Ectodermal cell (in vitro differentiated cells): Measurements from ENCODE around the gene UBASH3A.

Source experiments
- H3K27ac ChIP-seq: 2 replicates; pipeline ENCODE4 v1.7.0; 2013; ENCODE audit warnings: mild to moderate bottlenecking, low read depth, low read length; ENCODE audit not compliant: insufficient read depth, poor library complexity, severe bottlenecking
- H3K27me3 ChIP-seq: 2 replicates; pipeline ENCODE4 v1.7.0; 2013; ENCODE audit warnings: mild to moderate bottlenecking, low read length; ENCODE audit not compliant: insufficient read depth, control insufficient read depth, poor library complexity, severe bottlenecking
- H3K36me3 ChIP-seq: one replicate; pipeline ENCODE4 v1.7.0; 2013; ENCODE audit warnings: low read length; ENCODE audit not compliant: control insufficient read depth, insufficient read depth
- H3K4me1 ChIP-seq: one replicate; pipeline ENCODE4 v1.7.0; 2013; ENCODE audit warnings: low read length; ENCODE audit not compliant: control insufficient read depth, insufficient read depth
- H3K4me3 ChIP-seq: 2 replicates; pipeline ENCODE4 v1.7.0; 2013; ENCODE audit warnings: low read depth, low read length, control low read depth; ENCODE audit not compliant: insufficient read depth
- H3K9me3 ChIP-seq: 2 replicates; pipeline ENCODE4 v1.7.0; 2013; ENCODE audit warnings: mild to moderate bottlenecking, low read length, moderate library complexity; ENCODE audit not compliant: control insufficient read depth
- WGBS, 2 experiments: methylation state at CpG; one replicate each; pipeline ENCODE4 v1.1.7; 2013; ENCODE audit warnings: missing lambda C conversion rate in 2 of 2; 5-methylcytosine and 5-hydroxymethylcytosine counted together

Gene UBASH3A

DNA sequence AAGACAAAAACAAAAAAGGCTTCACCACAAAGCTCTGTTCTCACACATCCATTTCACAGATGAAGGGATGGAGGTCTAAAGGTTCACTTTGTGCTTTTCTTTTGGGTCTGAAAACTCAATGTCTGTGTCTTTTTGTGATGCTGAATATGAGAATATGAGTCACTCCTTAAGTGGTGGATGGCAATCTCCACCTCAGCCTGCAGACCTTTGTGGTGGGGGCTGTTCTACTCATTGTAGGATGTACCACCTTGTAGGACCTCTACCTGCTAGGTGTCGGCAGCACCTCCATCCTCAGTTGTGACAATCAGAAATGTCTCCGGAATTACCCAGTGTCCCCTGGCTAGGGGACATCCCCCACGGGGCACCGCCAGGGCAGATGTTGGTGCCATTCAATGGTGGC lies 42.8 kb downstream of the UBASH3A start:
- no peak overlapping the region for H3K27ac ChIP-seq
- 95 to 97% methylated on average over 4 of the region's 4 CpGs for WGBS, 2 experiments

DNA sequence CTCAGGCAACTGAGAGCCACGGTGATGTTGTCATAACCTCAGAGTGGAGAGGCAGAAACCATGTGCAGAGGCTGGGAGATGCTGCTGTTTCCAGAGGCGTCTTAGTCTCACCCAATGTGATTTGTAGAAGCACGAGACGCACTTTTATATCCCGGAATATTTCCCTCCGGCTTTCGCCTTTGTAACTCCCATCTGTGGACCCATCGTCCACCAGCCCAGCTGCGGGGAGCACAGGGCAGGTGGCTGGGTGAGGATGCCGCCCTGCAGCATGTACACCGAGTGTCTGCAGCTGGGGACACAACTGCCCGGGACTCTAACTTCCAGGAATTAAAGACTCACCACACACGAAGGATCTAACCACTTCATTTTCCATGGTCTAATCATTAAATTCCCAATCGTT lies 43.5 kb downstream of the UBASH3A start:
- no peaks in the 10 kb centered on the region for H3K4me1 ChIP-seq
- H3K4me3 ChIP-seq, result no peak overlapping the region
- 90 to 91% methylated on average over 14 of the region's 14 CpGs for WGBS, 2 experiments
- no peaks in the 10 kb centered on the region for H3K36me3 ChIP-seq
- H3K9me3 ChIP-seq, result no peaks in the 10 kb centered on the region
- no peak overlapping the region for H3K27ac ChIP-seq
- no peaks in the 10 kb centered on the region for H3K27me3 ChIP-seq

More for the DNA sequence above, 42.8 kb downstream of the UBASH3A start:
- H3K36me3 ChIP-seq, result no peaks in the 10 kb centered on the region
- no peaks in the 10 kb centered on the region for H3K4me1 ChIP-seq
- H3K4me3 ChIP-seq, result no peak overlapping the region
- H3K9me3 ChIP-seq, result no peaks in the 10 kb centered on the region
- no peaks in the 10 kb centered on the region for H3K27me3 ChIP-seq

DNA sequence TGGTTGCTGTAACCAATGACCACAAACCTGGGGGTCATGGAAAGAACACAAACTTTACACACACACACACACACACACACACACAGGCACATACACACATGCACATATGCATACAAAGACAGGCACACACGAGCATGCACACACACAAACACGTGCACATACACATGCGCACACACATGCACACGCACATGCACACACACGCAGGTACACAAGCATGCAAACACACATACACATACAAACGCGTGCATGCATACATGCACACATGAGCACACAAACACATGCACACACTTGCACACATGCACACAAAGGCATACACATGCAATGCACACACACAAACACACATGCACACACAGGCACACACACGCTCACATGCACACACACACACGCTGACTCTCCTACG lies 44.0 kb downstream of the UBASH3A start:
- WGBS, 2 experiments, result 90 to 92% methylated on average over 10 of the region's 10 CpGs

DNA sequence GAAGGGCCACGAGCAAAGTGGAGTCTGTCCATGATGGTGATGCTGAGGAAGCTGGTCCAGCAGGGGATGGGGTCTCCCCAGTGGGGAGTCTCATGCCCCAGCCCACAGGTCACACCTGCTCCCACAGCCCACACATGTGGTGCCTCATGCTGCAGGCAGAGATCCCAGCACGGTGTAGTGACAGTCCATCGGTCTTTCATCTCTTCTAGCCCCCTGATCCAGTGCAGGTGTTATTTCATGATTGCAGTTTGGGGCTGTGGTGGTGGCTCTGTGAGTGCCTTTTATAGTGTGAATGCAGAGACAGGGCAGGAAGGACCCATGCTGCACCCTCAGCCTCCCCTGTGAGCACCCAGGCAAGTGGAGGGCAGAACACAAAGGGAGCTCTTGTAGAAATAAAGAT lies 45.0 kb downstream of the UBASH3A start:
- WGBS, 2 experiments, result 93 to 94% methylated on average over 3 of the region's 3 CpGs
- H3K36me3 ChIP-seq, result no peaks in the 10 kb centered on the region
- H3K27ac ChIP-seq, result no peak overlapping the region
- H3K27me3 ChIP-seq, result no peaks in the 10 kb centered on the region
- no peaks in the 10 kb centered on the region for H3K4me1 ChIP-seq
- no peak overlapping the region for H3K4me3 ChIP-seq
- H3K9me3 ChIP-seq, result no peaks in the 10 kb centered on the region

More for the DNA sequence above, 44.0 kb downstream of the UBASH3A start:
- Histone ChIP-seq H3K27me3 (no peaks in the 10 kb centered on the region), H3K4me3 (no peak overlapping the region), H3K9me3 (no peaks in the 10 kb centered on the region), H3K27ac (no peak overlapping the region), H3K36me3 (no peaks in the 10 kb centered on the region), H3K4me1 (no peaks in the 10 kb centered on the region)

DNA sequence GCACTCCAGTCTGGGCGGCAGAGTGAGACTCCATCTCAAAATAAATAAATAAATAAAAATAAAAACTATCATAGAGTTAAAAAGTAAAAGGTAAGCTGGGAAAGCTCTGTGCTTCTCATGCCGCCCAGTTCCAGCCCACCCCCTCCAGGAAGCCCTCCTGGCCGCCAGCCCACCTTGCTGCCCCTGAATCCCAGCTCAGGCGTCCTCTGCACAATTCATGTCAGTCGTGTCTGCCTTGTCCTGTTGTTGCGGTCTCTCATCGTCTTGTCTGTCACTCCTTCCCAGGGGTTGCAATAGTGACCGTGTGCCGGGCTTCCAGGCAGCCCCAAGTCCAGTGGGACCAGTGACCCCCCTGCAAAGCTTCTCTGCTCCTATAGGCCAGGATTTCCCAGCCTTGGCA lies 48.2 kb downstream of the UBASH3A start:
- 93 to 94% methylated on average over 8 of the region's 9 CpGs for WGBS, 2 experiments
- Histone ChIP-seq H3K36me3 (no peaks in the 10 kb centered on the region), H3K27ac (no peak overlapping the region), H3K9me3 (no peaks in the 10 kb centered on the region), H3K4me3 (no peak overlapping the region), H3K27me3 (no peaks in the 10 kb centered on the region), H3K4me1 (no peaks in the 10 kb centered on the region)

DNA sequence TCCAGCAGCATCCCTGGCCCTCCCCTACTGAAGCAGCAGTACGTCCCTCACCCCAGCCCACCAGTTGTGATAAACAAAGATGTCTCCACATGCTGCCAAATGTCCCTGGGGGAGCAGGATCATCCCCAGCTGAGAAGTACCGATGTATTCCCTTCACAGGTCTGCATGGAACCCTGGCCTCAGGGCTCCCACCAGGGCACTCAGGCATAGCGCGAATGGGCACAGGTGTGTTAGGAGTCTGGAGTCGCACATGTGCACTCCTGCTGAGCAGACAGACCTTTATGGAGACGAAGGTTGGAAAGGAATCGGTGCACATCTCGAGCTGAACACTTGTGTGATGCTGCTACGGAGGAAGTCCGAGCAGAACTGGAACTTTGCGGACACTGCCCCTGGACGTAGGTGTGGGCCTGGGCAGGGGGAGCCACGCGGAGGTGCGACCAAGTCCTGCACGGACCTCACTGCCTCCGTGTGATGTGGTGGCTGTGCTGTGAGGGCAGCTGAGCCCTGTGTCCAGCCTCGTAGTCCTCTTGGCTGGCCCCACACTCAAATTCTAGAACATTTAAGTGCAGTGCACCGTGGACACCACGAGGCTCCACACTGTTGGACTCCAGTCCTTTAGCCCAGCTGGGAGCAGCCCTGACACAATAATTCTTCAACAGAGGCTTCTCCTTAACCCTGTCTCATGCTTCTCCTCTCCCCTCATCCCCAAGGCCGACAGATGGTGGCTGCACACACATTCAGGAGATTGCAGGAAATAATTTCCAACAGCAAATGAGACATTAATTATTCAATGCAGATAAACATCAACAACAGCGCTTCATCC lies 48.9 kb downstream of the UBASH3A start:
- Histone ChIP-seq H3K9me3 (no peaks in the 10 kb centered on the region), H3K27me3 (no peaks in the 10 kb centered on the region), H3K4me3 (no peak overlapping the region), H3K4me1 (no peaks in the 10 kb centered on the region), H3K36me3 (no peaks in the 10 kb centered on the region), H3K27ac (no peak overlapping the region)
- 92 to 93% methylated on average over 22 of the region's 22 CpGs for WGBS, 2 experiments

DNA sequence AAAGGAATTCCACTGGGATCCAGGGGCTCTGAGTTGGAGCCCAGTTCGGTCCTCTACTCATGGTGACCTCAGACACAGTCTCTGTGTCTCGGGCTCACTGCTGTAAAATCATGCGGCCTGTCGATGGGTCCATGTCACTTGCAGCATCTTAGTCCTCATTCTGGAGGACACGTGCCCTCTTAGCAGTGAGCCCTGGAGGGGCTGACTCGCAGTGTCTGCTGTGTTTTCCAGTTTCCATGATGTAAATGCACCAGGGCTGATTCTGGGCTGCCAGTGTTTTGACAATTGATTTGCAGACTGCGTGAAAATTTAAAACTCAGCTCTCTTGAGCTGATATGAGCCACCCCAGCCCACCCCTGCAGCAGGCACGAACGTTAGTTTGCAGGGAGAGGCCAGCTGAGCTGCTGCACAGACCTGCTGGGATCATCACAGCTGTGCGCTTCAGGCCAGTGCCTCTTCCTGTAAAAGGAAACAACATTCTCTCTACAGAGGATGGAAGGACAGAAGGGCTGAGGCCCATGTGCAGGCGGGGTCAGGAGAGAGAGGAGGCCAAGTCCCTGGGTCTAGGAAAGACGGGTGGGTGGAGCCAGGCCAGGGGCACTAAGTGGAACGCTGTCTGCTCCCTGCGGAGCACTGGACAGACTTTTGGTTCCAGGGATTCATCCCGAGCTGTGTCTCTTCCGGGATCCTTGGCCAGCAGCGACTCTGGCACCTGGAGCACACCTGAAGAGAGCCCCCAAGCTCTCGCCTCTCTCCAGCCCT lies 49.7 kb downstream of the UBASH3A start:
- Histone ChIP-seq H3K36me3 (no peaks in the 10 kb centered on the region), H3K9me3 (no peaks in the 10 kb centered on the region), H3K4me1 (no peaks in the 10 kb centered on the region), H3K27ac (no peak overlapping the region), H3K4me3 (no peak overlapping the region), H3K27me3 (no peaks in the 10 kb centered on the region)
- WGBS, 2 experiments, result 89 to 91% methylated on average over 18 of the region's 18 CpGs

DNA sequence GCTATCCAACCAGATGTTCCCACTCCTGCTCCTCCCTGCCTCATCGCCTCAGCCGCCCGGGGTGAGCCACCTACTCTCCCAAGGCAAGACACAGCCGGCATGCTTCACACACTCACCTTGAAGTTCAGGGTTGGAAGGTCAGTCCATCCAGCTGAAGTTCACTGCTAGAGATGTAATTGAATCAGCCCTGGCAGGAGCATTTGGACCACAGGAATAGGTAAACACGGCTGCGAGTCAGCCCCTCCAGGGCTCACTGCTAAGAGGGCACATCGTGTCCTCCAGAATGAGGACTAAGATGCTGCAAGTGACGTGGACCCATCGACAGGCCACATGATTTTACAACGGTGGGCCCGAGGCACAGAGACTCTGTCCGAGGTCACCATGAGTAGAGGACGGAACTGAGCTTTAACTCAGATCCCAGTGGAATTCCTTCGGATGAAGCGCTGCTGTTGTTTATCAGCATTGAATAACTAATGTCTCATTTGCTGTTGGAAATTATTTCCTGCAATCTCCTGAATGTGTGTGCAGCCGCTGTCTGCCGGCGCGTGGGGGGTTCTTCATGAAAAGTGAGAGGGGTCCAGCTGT lies 50.4 kb downstream of the UBASH3A start:
- Histone ChIP-seq H3K4me1 (no peaks in the 10 kb centered on the region), H3K27ac (no peak overlapping the region), H3K27me3 (no peaks in the 10 kb centered on the region), H3K36me3 (no peaks in the 10 kb centered on the region), H3K9me3 (no peaks in the 10 kb centered on the region), H3K4me3 (no peak overlapping the region)
- WGBS, 2 experiments, result 91 to 94% methylated on average over 19 of the region's 19 CpGs

DNA sequence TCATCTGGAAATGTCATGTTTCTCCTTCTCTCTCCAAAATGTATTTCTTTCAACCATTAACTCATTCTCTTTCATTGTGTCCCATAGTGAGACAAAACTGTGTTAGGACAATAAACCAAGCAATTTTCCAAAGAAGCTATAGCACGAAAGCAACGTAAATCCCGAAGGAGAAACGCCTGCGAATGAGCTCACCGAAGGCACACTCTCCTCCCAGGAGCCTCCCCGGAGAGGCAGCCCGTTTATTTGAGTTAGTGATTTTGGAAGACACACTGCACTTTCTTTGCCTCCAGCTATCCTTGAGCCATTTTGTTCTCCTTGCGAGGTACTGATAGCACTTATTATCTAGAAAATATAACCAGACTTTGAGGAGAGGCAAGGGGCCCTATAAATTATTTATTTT lies 51.1 kb downstream of the UBASH3A start:
- no peaks in the 10 kb centered on the region for H3K36me3 ChIP-seq
- no peak overlapping the region for H3K4me3 ChIP-seq
- no peaks in the 10 kb centered on the region for H3K4me1 ChIP-seq
- H3K27me3 ChIP-seq, result no peaks in the 10 kb centered on the region
- WGBS, 2 experiments, result 81% methylated on average over 9 of the region's 9 CpGs
- H3K27ac ChIP-seq, result no peak overlapping the region
- no peaks in the 10 kb centered on the region for H3K9me3 ChIP-seq

DNA sequence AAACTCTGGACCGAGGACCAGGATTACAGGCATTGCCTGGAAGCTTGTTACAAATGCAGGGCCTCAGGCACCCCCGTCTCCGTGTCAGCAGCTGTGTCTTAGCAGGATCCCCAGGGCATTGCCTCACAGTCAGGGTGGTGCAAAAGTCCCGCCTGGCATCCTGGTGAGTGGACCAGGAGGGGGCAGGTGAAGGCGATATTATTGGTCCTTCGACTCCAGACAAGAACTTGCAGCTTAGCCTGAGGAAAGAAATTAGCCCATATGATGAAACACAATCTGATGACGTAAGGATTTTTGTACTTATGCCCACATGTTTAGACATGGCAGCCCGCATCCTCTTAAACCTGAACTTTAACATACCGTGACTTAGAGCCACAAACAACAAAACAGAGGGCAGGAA lies 51.5 kb downstream of the UBASH3A start:
- Histone ChIP-seq H3K27ac (no peak overlapping the region), H3K36me3 (no peaks in the 10 kb centered on the region), H3K4me3 (no peak overlapping the region), H3K4me1 (no peaks in the 10 kb centered on the region), H3K27me3 (no peaks in the 10 kb centered on the region), H3K9me3 (no peaks in the 10 kb centered on the region)
- 78 to 80% methylated on average over 9 of the region's 9 CpGs for WGBS, 2 experiments
